Left ventricle myocardium inferior (tissue), 1 donor: ENCODE measurements around the gene PEMT. TPM values are rescaled to one million over a fixed set of nuclear protein-coding genes. Genes with fewer than 3 reads are reported as not detected.

Experiments used
- DNase-seq: peaks from one replicate; pipeline ENCODE4 v3.0.0-alpha.2; 2020
- H3K27ac ChIP-seq: fragments of 200-600 bp; replicated peaks from 2 replicates; pipeline ENCODE4 v1.8.0; 2021
- H3K27me3 ChIP-seq: fragments of 200-600 bp; 2 replicates; pipeline ENCODE4 v1.8.0; 2021; ENCODE audit warnings: low read depth
- H3K36me3 ChIP-seq: fragments of 200-600 bp; 2 replicates; pipeline ENCODE4 v1.8.0; 2021
- H3K4me1 ChIP-seq: fragments of 200-600 bp; 2 replicates; pipeline ENCODE4 v1.8.0; 2021
- H3K4me3 ChIP-seq: fragments of 200-600 bp; 2 replicates; pipeline ENCODE4 v1.8.0; 2021; ENCODE audit warnings: mild to moderate bottlenecking, moderate library complexity
- H3K9me3 ChIP-seq: fragments of 200-600 bp; replicated peaks from 2 replicates; pipeline ENCODE4 v1.8.0; 2021
- CTCF ChIP-seq: fragments of 200-600 bp; IDR thresholded peaks from 2 replicates; pipeline ENCODE4 v1.8.0; 2021; ENCODE audit warnings: antibody characterized with exemption, mild to moderate bottlenecking, borderline replicate concordance
- intact Hi-C: fragments of 100-400 bp; cut with micrococcal nuclease; formaldehyde crosslinking; loops from one replicate; pipeline ENCODE4 v1.11.0; 2022
- total RNA-seq: library from RNA; stranded (reverse); fragmentation: NEBNext Ultra II Directional; extraction: Animal tissue kit (Norgen Biotek cat#: 25700); gene quantifications from one replicate; pipeline ENCODE4 v1.2.1, GENCODE V29; 2021
- donor health status: DM: no; HTN: yes; CAD: no; lungs with severe emphysema.

The PEMT gene
- total RNA-seq, 1 donor from 2014 or later = 18.8 TPM

DNA sequence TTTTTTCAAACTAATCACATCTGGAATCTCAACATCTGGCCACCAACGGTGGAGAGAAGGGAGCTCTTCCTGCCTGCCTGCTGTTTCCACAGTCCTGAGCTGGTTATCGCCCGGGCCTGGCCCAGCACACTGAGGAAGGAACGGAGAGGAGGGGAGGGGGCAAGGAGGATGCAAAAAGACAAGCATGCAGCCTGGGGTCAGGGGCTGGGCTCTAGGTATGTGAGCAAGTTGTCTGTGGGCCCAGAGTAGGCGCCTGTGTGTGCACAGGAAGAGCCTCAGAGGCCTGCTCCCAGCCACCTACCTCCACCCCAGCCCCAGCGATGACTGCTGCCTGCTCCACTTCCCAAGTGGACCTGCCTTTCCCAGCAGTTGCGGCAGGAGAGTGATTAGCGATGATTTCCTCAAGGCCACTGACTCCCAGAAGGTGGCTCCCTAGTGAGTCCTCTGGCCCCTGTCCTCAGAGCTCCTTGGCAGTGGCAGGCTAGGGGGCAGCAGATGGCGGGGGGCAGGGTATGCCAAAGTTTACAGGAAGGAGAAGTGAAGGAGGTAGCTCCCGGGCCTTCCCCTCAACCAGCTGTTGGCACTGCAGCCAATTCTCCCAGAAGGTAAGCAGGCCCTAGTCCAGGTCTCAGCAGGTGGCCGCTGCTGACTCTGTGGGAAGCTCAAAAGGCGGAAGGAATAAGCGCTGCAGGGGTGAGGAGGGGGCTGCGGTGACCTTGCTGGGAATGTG lies 68.3 kb downstream of the PEMT start:
- H3K4me3 ChIP-seq = no peak overlapping the region
- no peak for TF ChIP-seq CTCF
- no peak for DNase-seq
- H3K27ac ChIP-seq = no peak overlapping the region
- H3K4me1 ChIP-seq = peaks cover 21% of the 10 kb centered on the region
- intact Hi-C loops = no loop called here
- H3K36me3 ChIP-seq = peaks cover 7% of the 10 kb centered on the region
- H3K9me3 ChIP-seq = no peaks in the 10 kb centered on the region
- no peaks in the 10 kb centered on the region for H3K27me3 ChIP-seq

DNA sequence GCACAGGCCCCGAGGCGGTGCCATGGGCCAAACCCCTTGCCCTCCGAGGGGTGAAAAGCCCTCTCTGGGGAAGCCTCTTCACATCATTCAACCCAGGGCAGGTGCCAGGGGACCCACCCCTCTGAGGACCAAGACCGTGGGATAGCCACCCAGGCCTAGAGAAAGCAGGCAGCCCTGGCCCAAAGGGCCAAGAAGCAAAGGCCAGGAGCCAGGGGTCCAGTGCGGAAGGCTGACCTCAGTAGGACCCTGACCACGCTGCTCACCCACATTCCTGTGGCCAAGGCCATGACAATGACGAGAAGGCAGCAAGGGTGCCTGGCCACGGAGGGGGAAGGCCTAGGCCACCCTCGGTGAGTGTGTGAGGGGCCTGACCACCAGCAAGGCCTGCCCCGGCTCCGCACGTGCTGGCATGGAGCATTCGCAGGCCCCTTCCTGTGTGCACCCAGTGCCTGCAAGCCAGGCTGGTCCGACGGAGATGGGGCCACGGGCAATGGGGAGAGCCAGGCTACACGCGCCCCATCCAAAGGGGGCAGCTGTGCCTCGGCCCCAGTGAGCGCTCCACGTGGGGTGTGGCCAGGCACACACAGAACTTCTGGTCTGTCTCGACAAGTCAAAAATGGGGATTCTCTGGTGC lies 70.8 kb downstream of the PEMT start:
- Histone ChIP-seq H3K4me1 (no peaks in the 10 kb centered on the region), H3K9me3 (no peaks in the 10 kb centered on the region), H3K36me3 (peaks cover 7% of the 10 kb centered on the region), H3K27ac (no peak overlapping the region), H3K4me3 (no peak overlapping the region), H3K27me3 (no peaks in the 10 kb centered on the region)
- no peak for TF ChIP-seq CTCF
- intact Hi-C loops = no loop called here
- DNase-seq = no peak

- intact Hi-C loops = no loop called here
- Histone ChIP-seq H3K27me3 (no peaks in the 10 kb centered on the region), H3K27ac (no peak overlapping the region), H3K4me1 (no peaks in the 10 kb centered on the region), H3K4me3 (no peak overlapping the region), H3K36me3 (peaks cover 7% of the 10 kb centered on the region), H3K9me3 (no peaks in the 10 kb centered on the region)
- TF ChIP-seq CTCF = no peak
- no peak for DNase-seq
Measured at GRCh38 chr17:17519886-17520285, 71.6 kb downstream of the PEMT start.

DNA sequence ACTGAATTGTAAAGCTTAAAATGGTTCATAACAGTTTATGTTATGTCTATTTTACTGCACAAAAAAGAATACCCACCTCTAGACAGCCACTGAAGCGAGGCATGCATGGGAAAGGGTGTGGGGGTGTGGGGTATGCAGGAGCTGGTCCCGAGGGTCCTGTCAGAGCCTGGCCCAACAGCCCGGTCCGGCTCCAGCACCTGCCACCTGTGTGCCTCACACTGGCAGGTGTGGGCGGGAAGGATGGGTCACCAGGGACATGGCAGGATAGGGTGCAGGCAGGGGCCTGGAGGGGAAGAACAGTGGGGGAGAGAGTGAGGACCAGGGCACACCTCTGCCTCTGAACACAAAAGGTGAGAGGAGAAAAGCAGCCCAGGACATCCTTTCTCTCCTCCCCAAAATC lies 72.6 kb downstream of the PEMT start:
- Histone ChIP-seq H3K4me1 (no peaks in the 10 kb centered on the region), H3K4me3 (no peak overlapping the region), H3K27me3 (no peaks in the 10 kb centered on the region), H3K9me3 (no peaks in the 10 kb centered on the region), H3K36me3 (peaks cover 7% of the 10 kb centered on the region), H3K27ac (no peak overlapping the region)
- no peak for TF ChIP-seq CTCF
- no peak for DNase-seq
- intact Hi-C loops = no loop called here

DNA sequence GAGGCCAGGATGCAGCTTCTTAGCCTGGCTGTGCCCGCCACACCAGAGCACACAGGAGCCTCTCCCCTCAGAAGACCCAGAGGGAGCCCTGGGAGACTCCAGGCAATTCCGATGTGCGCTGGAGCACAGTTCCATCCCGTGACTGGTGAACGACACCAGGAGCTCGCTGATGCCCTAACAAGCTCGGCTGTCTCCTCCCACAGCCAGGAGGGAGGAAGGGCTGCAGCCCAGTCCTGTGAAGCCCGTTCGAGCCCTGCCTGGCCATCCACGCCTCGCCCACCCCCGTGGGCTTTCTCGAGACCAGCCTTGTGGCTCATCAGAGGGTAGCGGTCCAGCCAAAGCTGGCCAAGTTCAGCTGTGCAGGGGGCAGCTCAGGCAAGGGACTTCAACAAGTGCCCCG lies 73.5 kb downstream of the PEMT start:
- no peaks in the 10 kb centered on the region for H3K4me1 ChIP-seq
- no peak for TF ChIP-seq CTCF
- no peaks in the 10 kb centered on the region for H3K9me3 ChIP-seq
- no peak for DNase-seq
- H3K4me3 ChIP-seq = no peak overlapping the region
- H3K36me3 ChIP-seq = peaks cover 7% of the 10 kb centered on the region
- intact Hi-C loops = no loop called here
- H3K27me3 ChIP-seq = no peaks in the 10 kb centered on the region
- no peak overlapping the region for H3K27ac ChIP-seq
